Right lobe of liver (tissue), 6 donors: ENCODE data around the gene TNRC18. TPM values are rescaled to one million over a fixed set of nuclear protein-coding genes. Genes with fewer than 3 reads are reported as not detected.

Experiments used
- ATAC-seq, 4 donors: fragments of 200-7000 bp; cut with Tn5 transposase; one replicate each; pipeline ENCODE4 v1.9.1; 2020; ENCODE audit warnings: mild to moderate bottlenecking in 4 of 4, moderate library complexity in 4 of 4
- DNase-seq, 3 donors: peaks; one replicate each; pipeline ENCODE4 v3.0.0-alpha.2; 2020
- H3K27ac ChIP-seq, 3 donors: fragments of 200-600 bp; one replicate each; pipeline ENCODE4 v1.8.0; 2022
- H3K27me3 ChIP-seq, 2 donors: fragments of 200-600 bp; one replicate each; pipeline ENCODE4 v1.8.0; 2022
- H3K36me3 ChIP-seq, 4 donors: fragments of 200-600 bp; sonication (generic) in 1 of 4; one replicate each; pipeline versions ENCODE4 v1.5.1 to v1.8.0; 2017 to 2022; ENCODE audit warnings: control low read depth in 1 of 4
- H3K4me1 ChIP-seq, 4 donors: fragments of 200-600 bp; sonication (generic) in 1 of 4; one replicate each; pipeline versions ENCODE4 v1.5.1 to v1.8.0; 2017 to 2022; ENCODE audit warnings: control low read depth in 1 of 4
- H3K4me3 ChIP-seq, 3 donors: fragments of 200-600 bp; one replicate each; pipeline ENCODE4 v1.8.0; 2022
- H3K9me3 ChIP-seq, 4 donors: fragments of 200-600 bp; sonication (generic) in 1 of 4; one replicate each; pipeline versions ENCODE4 v1.5.1 to v1.8.0; 2017 to 2022; ENCODE audit warnings: control low read depth in 1 of 4
- POLR2A ChIP-seq: fragments of 450-650 bp; IDR thresholded peaks from one replicate; pipeline ENCODE4 v1.6.1; 2017; ENCODE audit warnings: antibody characterized with exemption, mild to moderate bottlenecking
- WGBS: methylation state at CpG from one replicate; pipeline ENCODE4 v1.1.6; 2018; ENCODE audit warnings: low coverage, low lambda C conversion rate; ENCODE audit not compliant: insufficient coverage; ENCODE audit errors: missing lambda C conversion rate; 5-methylcytosine and 5-hydroxymethylcytosine counted together
- intact Hi-C, 2 donors: fragments of 100-400 bp; cut with DNase I; formaldehyde crosslinking; loops; one replicate each; pipeline versions ENCODE4 v1.11.2 to v1.14.1; 2022
- total RNA-seq, 6 experiments: library from RNA; depleted of rRNA in 2 of 6; stranded (reverse); fragments of >200 nt in 2 of 6; fragmentation: NEBNext Ultra II Directional in 3 of 6; extraction: Animal tissue kit (Norgen Biotek cat#: 25700) in 3 of 6; gene quantifications; one replicate each; pipeline versions ENCODE4 v1.1.0 to v1.2.4, GENCODE V29; 2016 to 2023
- TF ChIP-seq, protein P1 (sequence below), 4 donors: fragments of 200-600 bp in 3 of 4; fragments of 450-650 bp in 1 of 4; IDR thresholded peaks; one replicate each; pipeline versions ENCODE4 v1.5.1 to v1.8.0; 2016 to 2022; ENCODE audit warnings: antibody characterized with exemption in 4 of 4, mild to moderate bottlenecking in 2 of 4
- donor health status: DM: no; HTN: yes; CAD: no.
- donor health status: DM: no; HTN: no; CAD: no.
- donor health status: DM: no; HTN: no; CAD: no.
- donor health status: DM: no; HTN: yes; CAD: no.
- donor health status: DM: no; HTN: yes; CAD: no.

TNRC18 gene
- total RNA-seq, 6 experiments from 2014 or later: 27.0 to 36.9 (median 30.5) TPM

DNA sequence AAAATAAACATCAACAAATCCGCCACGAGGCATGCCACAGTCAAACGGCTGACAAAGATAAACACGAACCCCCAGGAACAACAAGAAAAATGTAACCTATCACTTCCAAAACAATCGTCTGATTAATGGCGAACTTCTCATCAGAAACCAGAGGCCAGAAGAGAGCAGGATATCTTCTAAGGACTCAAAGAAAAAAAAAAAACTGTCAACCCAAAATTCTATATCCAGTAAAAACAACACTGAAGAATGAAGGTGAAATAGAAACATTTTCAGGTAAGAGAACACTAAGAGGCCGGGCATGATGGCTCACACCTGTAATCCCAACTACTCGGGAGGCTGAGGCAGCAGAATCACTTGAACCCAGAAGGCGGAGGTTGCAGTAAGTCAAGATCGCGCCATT lies 86.6 kb downstream of the TNRC18 start:
- DNase-seq (no peak), ATAC-seq (no peak)
- H3K27me3 ChIP-seq: no peaks in the 10 kb centered on the region
- H3K27ac ChIP-seq: no peak overlapping the region
- peaks cover 0 to 36% (median 13%) of the 10 kb centered on the region in 4 donors for H3K36me3 ChIP-seq
- no peak overlapping the region for H3K4me3 ChIP-seq
- no peaks in the 10 kb centered on the region for H3K9me3 ChIP-seq
- TF ChIP-seq, protein P1, sequence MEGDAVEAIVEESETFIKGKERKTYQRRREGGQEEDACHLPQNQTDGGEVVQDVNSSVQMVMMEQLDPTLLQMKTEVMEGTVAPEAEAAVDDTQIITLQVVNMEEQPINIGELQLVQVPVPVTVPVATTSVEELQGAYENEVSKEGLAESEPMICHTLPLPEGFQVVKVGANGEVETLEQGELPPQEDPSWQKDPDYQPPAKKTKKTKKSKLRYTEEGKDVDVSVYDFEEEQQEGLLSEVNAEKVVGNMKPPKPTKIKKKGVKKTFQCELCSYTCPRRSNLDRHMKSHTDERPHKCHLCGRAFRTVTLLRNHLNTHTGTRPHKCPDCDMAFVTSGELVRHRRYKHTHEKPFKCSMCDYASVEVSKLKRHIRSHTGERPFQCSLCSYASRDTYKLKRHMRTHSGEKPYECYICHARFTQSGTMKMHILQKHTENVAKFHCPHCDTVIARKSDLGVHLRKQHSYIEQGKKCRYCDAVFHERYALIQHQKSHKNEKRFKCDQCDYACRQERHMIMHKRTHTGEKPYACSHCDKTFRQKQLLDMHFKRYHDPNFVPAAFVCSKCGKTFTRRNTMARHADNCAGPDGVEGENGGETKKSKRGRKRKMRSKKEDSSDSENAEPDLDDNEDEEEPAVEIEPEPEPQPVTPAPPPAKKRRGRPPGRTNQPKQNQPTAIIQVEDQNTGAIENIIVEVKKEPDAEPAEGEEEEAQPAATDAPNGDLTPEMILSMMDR (IDR thresholded peaks at IDR 0.05): no peak
- no peak for TF ChIP-seq POLR2A
- H3K4me1 ChIP-seq: no peaks in the 10 kb centered on the region
- intact Hi-C loops: no loop called here
- 82% methylated on average over 9 of the region's 11 CpGs for WGBS

DNA sequence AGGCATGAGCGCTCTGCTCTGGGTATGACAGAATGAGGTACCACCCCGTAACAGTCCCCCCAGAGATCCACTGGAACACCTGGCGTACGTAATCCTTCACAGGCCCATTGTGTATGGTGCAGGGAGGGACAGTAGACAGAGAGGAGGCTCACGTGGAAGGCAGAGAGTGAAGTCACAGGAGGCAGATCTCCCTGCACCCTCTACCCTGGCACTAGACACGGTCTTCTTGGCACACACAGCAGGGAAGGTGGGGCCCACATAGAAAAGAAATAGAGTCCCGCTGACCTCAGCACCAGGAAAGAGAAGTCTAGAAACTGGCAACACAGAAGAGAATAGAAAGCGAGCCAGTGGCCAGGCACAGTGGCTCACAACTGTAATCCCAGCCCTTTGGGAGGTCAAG lies 89.0 kb downstream of the TNRC18 start:
- 90% methylated on average over 2 of the region's 8 CpGs for WGBS
- DNase-seq: no peak
- Histone ChIP-seq H3K27me3 (no peaks in the 10 kb centered on the region), H3K36me3 (peaks cover 0 to 49% (median 21%) of the 10 kb centered on the region in 4 donors), H3K9me3 (no peaks in the 10 kb centered on the region), H3K4me3 (no peak overlapping the region), H3K4me1 (no peaks in the 10 kb centered on the region), H3K27ac (no peak overlapping the region)
- TF ChIP-seq, protein P1 (IDR thresholded peaks at IDR 0.05): no peak
- TF ChIP-seq POLR2A: no peak
- intact Hi-C loops: no loop called here
- no peak for ATAC-seq

- Histone ChIP-seq H3K27me3 (no peaks in the 10 kb centered on the region), H3K4me1 (no peaks in the 10 kb centered on the region), H3K9me3 (no peaks in the 10 kb centered on the region), H3K4me3 (no peak overlapping the region), H3K36me3 (peaks cover 0 to 57% (median 21%) of the 10 kb centered on the region in 4 donors), H3K27ac (no peak overlapping the region)
- DNase-seq (no peak), ATAC-seq (peak in 1 of 4 donors; percentile 12)
- WGBS: 91% methylated on average over 6 of the region's 32 CpGs
- no peak for TF ChIP-seq POLR2A
- TF ChIP-seq, protein P1 (IDR thresholded peaks at IDR 0.05): no peak
- intact Hi-C loops: no loop called here
Observed at GRCh38 chr7:5333121-5334045, 90.3 kb downstream of the TNRC18 start.

DNA sequence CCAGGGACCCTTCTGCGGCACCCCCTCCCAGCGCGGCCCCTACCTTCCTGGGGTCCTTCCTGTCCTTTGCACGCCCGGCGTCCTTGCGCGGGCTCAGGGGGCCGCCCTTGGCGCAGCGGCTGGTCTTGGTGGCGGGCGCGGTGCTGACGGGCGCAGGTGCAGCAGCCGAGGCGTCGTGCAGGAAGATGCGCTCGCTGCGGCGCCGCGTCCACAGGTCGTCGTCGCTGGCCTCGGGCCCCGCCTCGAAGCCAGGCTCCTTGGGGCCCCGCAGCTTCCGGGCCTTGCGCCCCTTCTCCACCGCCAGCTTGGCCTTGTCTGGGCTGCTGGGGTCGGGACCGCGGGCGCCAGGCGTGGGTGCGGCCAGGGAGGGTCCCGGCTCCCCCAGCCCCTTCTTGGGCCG lies 91.1 kb downstream of the TNRC18 start:
- H3K27me3 ChIP-seq: no peaks in the 10 kb centered on the region
- H3K27ac ChIP-seq: no peak overlapping the region
- DNase-seq (no peak), ATAC-seq (no peak)
- intact Hi-C loops: no loop called here
- peaks cover 0 to 57% (median 22%) of the 10 kb centered on the region in 4 donors for H3K36me3 ChIP-seq
- no CpG with 5 or more reads among the region's 43 CpGs for WGBS
- H3K4me1 ChIP-seq: no peaks in the 10 kb centered on the region
- no peaks in the 10 kb centered on the region for H3K9me3 ChIP-seq
- TF ChIP-seq, protein P1 (IDR thresholded peaks at IDR 0.05): no peak
- no peak for TF ChIP-seq POLR2A
- H3K4me3 ChIP-seq: no peak overlapping the region
